ENCODE data around the gene ZBTB24.

GRCh38 chr6:109523478-109523877 is 40.5 kb upstream of the ZBTB24 start:
- no peak for TF ChIP-seq EZH2phosphoT487 (IDR thresholded peaks at IDR 0.05; ENCODE audit: low read depth, severe bottlenecking, unreplicated experiment)
- TF ChIP-seq, protein P1, sequence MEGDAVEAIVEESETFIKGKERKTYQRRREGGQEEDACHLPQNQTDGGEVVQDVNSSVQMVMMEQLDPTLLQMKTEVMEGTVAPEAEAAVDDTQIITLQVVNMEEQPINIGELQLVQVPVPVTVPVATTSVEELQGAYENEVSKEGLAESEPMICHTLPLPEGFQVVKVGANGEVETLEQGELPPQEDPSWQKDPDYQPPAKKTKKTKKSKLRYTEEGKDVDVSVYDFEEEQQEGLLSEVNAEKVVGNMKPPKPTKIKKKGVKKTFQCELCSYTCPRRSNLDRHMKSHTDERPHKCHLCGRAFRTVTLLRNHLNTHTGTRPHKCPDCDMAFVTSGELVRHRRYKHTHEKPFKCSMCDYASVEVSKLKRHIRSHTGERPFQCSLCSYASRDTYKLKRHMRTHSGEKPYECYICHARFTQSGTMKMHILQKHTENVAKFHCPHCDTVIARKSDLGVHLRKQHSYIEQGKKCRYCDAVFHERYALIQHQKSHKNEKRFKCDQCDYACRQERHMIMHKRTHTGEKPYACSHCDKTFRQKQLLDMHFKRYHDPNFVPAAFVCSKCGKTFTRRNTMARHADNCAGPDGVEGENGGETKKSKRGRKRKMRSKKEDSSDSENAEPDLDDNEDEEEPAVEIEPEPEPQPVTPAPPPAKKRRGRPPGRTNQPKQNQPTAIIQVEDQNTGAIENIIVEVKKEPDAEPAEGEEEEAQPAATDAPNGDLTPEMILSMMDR (IDR thresholded peaks at IDR 0.05; ENCODE audit: poor library complexity), result no peak
- no peak for TF ChIP-seq EZH2 (IDR thresholded peaks at IDR 0.05; ENCODE audit: borderline replicate concordance)

Measured in hepatocyte (in vitro differentiated cells).